Choroid plexus epithelial cell (primary cell): ENCODE data around the gene NIF3L1.
"Not testable (repeated sequence)": the region's sequence is repeated elsewhere in the genome, so short reads cannot be mapped to it uniquely, and the experiment has no call there.

Experiments
- DNase-seq: peaks from one replicate; pipeline ENCODE4 v3.0.0-alpha.2; 2010; ENCODE audit warnings: low read depth
- H3K4me3 ChIP-seq: 2 replicates; pipeline ENCODE4 v1.5.1; 2011; ENCODE audit warnings: low read depth, mild to moderate bottlenecking, control low read depth, low read length, moderate library complexity
- TF ChIP-seq, protein P1 (sequence below): conservative IDR thresholded peaks from 2 replicates; pipeline ENCODE4 v1.5.1; 2011; ENCODE audit warnings: low read depth, mild to moderate bottlenecking, control low read depth, inconsistent platforms, low read length, moderate library complexity

NIF3L1 gene

GRCh38 chr2:200873560-200873959 is 15.6 kb upstream of the NIF3L1 start:
- DNase-seq = no peak
- TF ChIP-seq, protein P1, sequence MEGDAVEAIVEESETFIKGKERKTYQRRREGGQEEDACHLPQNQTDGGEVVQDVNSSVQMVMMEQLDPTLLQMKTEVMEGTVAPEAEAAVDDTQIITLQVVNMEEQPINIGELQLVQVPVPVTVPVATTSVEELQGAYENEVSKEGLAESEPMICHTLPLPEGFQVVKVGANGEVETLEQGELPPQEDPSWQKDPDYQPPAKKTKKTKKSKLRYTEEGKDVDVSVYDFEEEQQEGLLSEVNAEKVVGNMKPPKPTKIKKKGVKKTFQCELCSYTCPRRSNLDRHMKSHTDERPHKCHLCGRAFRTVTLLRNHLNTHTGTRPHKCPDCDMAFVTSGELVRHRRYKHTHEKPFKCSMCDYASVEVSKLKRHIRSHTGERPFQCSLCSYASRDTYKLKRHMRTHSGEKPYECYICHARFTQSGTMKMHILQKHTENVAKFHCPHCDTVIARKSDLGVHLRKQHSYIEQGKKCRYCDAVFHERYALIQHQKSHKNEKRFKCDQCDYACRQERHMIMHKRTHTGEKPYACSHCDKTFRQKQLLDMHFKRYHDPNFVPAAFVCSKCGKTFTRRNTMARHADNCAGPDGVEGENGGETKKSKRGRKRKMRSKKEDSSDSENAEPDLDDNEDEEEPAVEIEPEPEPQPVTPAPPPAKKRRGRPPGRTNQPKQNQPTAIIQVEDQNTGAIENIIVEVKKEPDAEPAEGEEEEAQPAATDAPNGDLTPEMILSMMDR = no peak
- H3K4me3 ChIP-seq = no peak overlapping the region

DNA sequence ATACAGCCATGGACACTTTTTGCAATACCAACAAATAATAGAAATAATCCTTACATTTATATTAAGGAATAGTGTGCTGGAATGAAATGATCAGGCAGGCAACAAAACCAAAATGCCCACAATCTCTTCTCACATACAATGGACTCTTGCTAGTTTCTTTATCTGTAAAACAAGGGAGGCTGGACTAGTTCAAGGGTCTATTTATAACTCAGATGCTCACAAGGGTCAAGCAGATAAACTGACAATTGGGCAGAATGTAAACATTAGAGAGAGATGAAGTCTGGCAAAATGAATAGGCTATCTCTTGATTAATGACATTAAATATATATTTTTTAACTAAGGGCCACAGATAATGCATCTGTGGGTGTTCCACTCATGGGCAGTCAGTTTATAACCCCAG is 11.7 kb upstream of the NIF3L1 start:
- TF ChIP-seq, protein P1 = no peak
- H3K4me3 ChIP-seq = no peak overlapping the region
- no peak for DNase-seq

DNA sequence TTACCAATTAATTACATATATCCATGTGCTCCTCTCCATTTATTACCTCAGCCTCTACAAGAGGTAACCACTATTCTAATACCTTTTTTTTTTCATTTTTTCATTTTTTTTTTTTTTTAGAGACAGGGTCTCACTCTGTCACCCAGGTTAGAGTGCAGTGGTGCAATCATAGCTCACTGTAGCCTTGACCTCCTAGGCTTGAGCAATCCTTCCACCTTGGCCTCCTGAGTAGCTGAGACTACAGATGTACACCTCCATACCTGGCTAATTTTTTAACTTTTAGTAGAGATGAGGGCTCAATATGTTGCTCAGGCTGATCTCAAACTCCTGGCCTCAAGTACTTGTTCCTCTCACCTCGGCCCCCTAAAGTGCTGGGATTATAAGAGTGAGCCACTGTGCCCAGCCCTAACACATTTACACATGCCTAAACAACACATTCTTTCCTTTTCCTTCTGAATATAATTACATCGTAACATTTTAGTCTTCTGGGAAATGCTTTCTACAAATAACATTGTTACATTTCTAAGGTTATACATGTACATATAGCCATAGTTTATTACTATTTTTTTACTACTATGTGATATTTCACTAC is 10.8 kb upstream of the NIF3L1 start:
- TF ChIP-seq, protein P1 = no peak
- DNase-seq = no peak
- no peak overlapping the region for H3K4me3 ChIP-seq

DNA sequence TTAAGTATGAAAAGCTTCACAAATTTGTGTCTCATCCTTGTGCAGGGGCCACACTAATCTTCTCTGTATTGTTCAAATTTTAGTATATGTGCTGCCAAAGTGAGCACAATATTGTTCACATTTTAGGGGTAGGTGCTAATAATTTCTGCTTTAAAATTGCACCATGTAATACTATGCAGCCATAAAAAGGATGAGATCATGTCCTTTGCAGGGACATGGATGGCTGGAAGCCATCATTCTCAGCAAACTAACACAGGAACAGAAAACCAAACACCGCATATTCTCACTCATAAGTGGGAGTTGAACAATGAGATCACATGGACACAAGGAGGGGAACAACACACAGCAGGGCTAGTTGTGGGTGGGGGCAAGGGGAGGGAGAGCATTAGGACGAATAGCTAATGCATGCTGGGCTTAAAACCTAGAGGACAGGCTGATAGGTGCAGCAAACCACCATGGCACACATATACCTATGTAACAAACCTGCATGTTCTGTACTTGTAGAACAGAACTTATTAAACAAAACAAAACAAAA is 7.4 kb upstream of the NIF3L1 start:
- not testable (repeated sequence) for H3K4me3 ChIP-seq, DNase-seq

DNA sequence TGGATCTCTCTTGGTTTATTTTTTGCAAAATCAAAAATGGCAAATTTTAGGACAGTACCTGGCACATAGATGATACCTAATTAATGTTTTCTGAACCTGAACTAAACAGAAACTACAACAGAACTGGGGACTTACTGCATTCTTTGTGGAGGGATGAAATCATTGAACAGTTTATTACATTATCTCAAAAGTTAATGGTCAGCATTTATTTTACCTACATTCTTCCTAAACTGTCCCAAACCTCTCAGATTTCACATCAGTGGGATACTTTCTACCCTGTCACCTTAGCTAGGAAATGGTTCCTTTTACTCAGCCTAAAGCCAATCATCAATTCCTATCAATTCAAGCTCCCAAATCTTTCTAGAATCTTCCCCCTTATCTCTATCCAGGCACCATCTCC is 10.3 kb downstream of the NIF3L1 start:
- DNase-seq = no peak
- TF ChIP-seq, protein P1 = no peak
- no peak overlapping the region for H3K4me3 ChIP-seq

DNA sequence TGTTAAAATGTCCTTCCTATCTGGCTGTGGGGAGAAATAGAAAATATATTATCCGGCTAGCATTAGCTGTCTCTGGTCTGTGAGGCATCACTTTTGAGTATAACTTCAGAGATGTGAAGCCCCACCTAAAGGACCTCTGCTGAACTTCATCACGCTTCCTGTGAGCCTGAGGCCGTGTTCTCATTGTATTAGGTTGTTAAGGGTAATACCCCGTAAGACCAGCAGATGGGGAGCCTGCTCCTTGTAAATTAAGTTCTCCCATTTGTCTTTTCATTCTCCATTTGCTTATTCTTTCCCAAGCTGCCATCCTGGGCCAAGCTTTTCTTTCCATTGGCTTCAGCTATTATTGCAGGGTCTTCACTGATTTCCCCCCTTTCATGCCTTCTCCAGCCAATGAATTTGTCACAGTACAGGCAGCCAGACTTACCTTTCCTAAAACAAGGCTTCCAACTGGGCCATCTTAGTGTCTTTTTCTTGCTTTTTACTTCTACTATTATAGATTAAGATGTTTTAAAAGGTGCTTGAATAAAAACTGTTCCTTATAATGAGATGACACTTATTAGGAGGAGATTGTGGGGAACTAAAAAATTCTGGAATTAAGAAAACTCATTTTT is 12.4 kb downstream of the NIF3L1 start:
- DNase-seq = peak; percentile 96
- no peak overlapping the region for H3K4me3 ChIP-seq
- TF ChIP-seq, protein P1 = peak; percentile 85

DNA sequence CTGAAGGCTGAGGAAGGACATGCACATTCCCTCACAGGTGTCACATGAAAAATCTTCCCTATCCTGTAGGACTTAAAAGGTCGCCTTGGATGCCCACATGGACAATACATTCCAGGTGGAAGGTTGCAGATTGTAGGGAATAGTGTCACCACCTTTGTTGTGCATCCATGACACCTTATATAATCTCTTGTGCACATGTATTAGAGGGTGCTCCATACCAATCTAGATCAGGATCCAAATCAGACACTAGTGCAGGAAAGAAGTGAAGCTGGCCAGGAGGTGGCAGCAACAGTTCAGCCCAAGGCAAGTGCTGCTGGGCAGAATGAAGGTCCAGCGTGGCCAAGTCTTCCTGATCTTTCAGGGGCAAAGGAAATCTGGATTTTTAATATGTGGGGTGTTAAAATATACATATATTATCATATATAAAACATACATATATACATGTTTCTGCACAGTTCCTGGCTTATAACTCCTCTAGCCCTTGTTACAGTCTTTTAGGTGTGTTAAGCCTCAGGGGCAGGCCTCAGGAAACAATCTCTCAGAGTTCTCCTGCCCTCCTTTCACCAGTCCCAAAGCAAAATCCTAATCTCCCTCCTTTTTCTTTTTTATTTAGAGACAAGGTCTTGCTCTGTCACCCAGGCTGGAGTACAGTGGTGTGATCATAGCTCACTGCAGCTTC is 16.6 kb downstream of the NIF3L1 start:
- no peak overlapping the region for H3K4me3 ChIP-seq
- DNase-seq = peak; percentile 88
- TF ChIP-seq, protein P1 = peak; percentile 92
